Measurements from ENCODE around the gene RBMY1D.
"Not testable (repeated sequence)": the region's sequence is repeated elsewhere in the genome, so short reads cannot be mapped to it uniquely, and the experiment has no call there.

Gene RBMY1D

GRCh38 chrY:21894426-21894825, at the start of gene RBMY1D:
Gene RBMY1D, minus strand, starts transcription at chrY:21894526. Its CDS starts 2,013 bp downstream, at chrY:21892513.
- not testable (repeated sequence) for H3K27me3 ChIP-seq (replicated peaks; ENCODE audit: control insufficient read depth, insufficient read depth, low read length); H3K36me3 ChIP-seq (ENCODE audit: control insufficient read depth, insufficient read depth, low read length); DNase-seq (ENCODE audit: extremely low read depth, insufficient read length); H3K4me3 ChIP-seq (replicated peaks; ENCODE audit: low read depth, low read length)

GRCh38 chrY:21917932-21918331, 23.6 kb upstream of the RBMY1D start, which contains the start of gene RBMY1E:
Gene RBMY1E, minus strand, starts transcription at chrY:21918032. Its CDS starts 1,978 bp downstream, at chrY:21916054.
- H3K4me3 ChIP-seq (replicated peaks; ENCODE audit: low read depth, low read length); H3K36me3 ChIP-seq (ENCODE audit: control insufficient read depth, insufficient read depth, low read length); DNase-seq (ENCODE audit: extremely low read depth, insufficient read length): not testable (repeated sequence)

GRCh38 chrY:21869407-21870076, 24.8 kb downstream of the RBMY1D start:
- DNase-seq (ENCODE audit: extremely low read depth, insufficient read length); H3K27me3 ChIP-seq (replicated peaks; ENCODE audit: control insufficient read depth, insufficient read depth, low read length); H3K4me3 ChIP-seq (replicated peaks; ENCODE audit: low read depth, low read length); H3K36me3 ChIP-seq (ENCODE audit: control insufficient read depth, insufficient read depth, low read length): not testable (repeated sequence)

More at GRCh38 chrY:21917932-21918331, 23.6 kb upstream of the RBMY1D start, which contains the start of gene RBMY1E:
- H3K27me3 ChIP-seq (replicated peaks; ENCODE audit: control insufficient read depth, insufficient read depth, low read length): not testable (repeated sequence)

GRCh38 chrY:21845481-21845880, 48.8 kb downstream of the RBMY1D start:
- Histone ChIP-seq H3K36me3 (ENCODE audit: control insufficient read depth, insufficient read depth, low read length) (no peaks in the 10 kb centered on the region), H3K4me3 (replicated peaks; ENCODE audit: low read depth, low read length) (no peak overlapping the region), H3K27me3 (replicated peaks; ENCODE audit: control insufficient read depth, insufficient read depth, low read length) (no peaks in the 10 kb centered on the region)
- no peak for TF ChIP-seq CTCF (IDR thresholded peaks at IDR 0.05; ENCODE audit: insufficient read depth, low read length, poor library complexity, severe bottlenecking)
- no peak for DNase-seq (ENCODE audit: extremely low read depth, insufficient read length)

GRCh38 chrY:21842090-21842489, 52.2 kb downstream of the RBMY1D start:
- Histone ChIP-seq H3K36me3 (ENCODE audit: control insufficient read depth, insufficient read depth, low read length) (no peaks in the 10 kb centered on the region), H3K4me3 (replicated peaks; ENCODE audit: low read depth, low read length) (no peak overlapping the region), H3K27me3 (replicated peaks; ENCODE audit: control insufficient read depth, insufficient read depth, low read length) (no peaks in the 10 kb centered on the region)
- no peak for TF ChIP-seq CTCF (IDR thresholded peaks at IDR 0.05; ENCODE audit: insufficient read depth, low read length, poor library complexity, severe bottlenecking)
- no peak for DNase-seq (ENCODE audit: extremely low read depth, insufficient read length)

GRCh38 chrY:21839489-21839888, 54.8 kb downstream of the RBMY1D start:
- Histone ChIP-seq H3K36me3 (ENCODE audit: control insufficient read depth, insufficient read depth, low read length) (no peaks in the 10 kb centered on the region), H3K27me3 (replicated peaks; ENCODE audit: control insufficient read depth, insufficient read depth, low read length) (no peaks in the 10 kb centered on the region), H3K4me3 (replicated peaks; ENCODE audit: low read depth, low read length) (no peak overlapping the region)
- no peak for TF ChIP-seq CTCF (IDR thresholded peaks at IDR 0.05; ENCODE audit: insufficient read depth, low read length, poor library complexity, severe bottlenecking)
- no peak for DNase-seq (ENCODE audit: extremely low read depth, insufficient read length)

GRCh38 chrY:21836343-21836742, 58.0 kb downstream of the RBMY1D start:
- TF ChIP-seq CTCF (IDR thresholded peaks at IDR 0.05; ENCODE audit: insufficient read depth, low read length, poor library complexity, severe bottlenecking): no peak
- DNase-seq (ENCODE audit: extremely low read depth, insufficient read length): no peak
- Histone ChIP-seq H3K36me3 (ENCODE audit: control insufficient read depth, insufficient read depth, low read length) (no peaks in the 10 kb centered on the region), H3K27me3 (replicated peaks; ENCODE audit: control insufficient read depth, insufficient read depth, low read length) (no peaks in the 10 kb centered on the region), H3K4me3 (replicated peaks; ENCODE audit: low read depth, low read length) (no peak overlapping the region)

Data from GM06990 (cell line).